Adrenal gland (tissue), 12 donors: ENCODE measurements around the gene LHFPL4. TPM values are rescaled to one million over a fixed set of nuclear protein-coding genes. Genes with fewer than 3 reads are reported as not detected.
A peak's percentile ranks its signal among the peaks of the same experiment; 100 is the strongest.

Experiments
- DNase-seq, 7 donors: peaks; one replicate each; pipeline ENCODE4 v3.0.0-alpha.2; 2019 to 2020
- H3K27ac ChIP-seq, 5 donors: fragments of 200-600 bp; sonication (generic) in 4 of 5; 1 replicate in 3 of 5; 2 replicates in 2 of 5; pipeline versions ENCODE4 v1.5.1 to v1.8.0; 2016 to 2020; ENCODE audit warnings: mild to moderate bottlenecking in 1 of 5
- H3K27me3 ChIP-seq: fragments of 200-600 bp; 2 replicates; pipeline ENCODE4 v1.8.0; 2021
- H3K36me3 ChIP-seq, 2 donors: fragments of 200-600 bp; replicated peaks in 1 of 2; 1 replicate in 1 of 2; 2 replicates in 1 of 2; pipeline versions ENCODE4 v1.5.1 to v1.8.0; 2018 to 2022
- H3K4me1 ChIP-seq, 2 donors: fragments of 200-600 bp; replicated peaks in 1 of 2; 1 replicate in 1 of 2; 2 replicates in 1 of 2; pipeline versions ENCODE4 v1.5.1 to v1.8.0; 2018 to 2021
- H3K4me3 ChIP-seq, 4 donors: fragments of 200-600 bp; sonication (generic) in 3 of 4; one replicate each; pipeline ENCODE4 v1.5.1; 2016 to 2018
- H3K9me3 ChIP-seq, 3 donors: fragments of 200-600 bp; sonication (generic) in 1 of 3; replicated peaks in 1 of 3; 1 replicate in 2 of 3; 2 replicates in 1 of 3; pipeline versions ENCODE4 v1.5.1 to v1.8.0; 2016 to 2021
- CTCF ChIP-seq, 6 experiments: fragments of 450-650 bp in 4 of 6; fragments of 200-600 bp in 2 of 6; sonication (generic) in 1 of 6; IDR thresholded peaks; 1 replicate in 5 of 6; 2 replicates in 1 of 6; pipeline versions ENCODE4 v1.5.1 to v1.8.0; 2016 to 2021; ENCODE audit warnings: antibody characterized with exemption in 6 of 6, mild to moderate bottlenecking in 2 of 6, moderate library complexity in 1 of 6
- POLR2A ChIP-seq, 2 donors: fragments of 450-650 bp; IDR thresholded peaks; one replicate each; pipeline ENCODE4 v1.6.1; 2017; ENCODE audit warnings: antibody characterized with exemption in 2 of 2, mild to moderate bottlenecking in 2 of 2, moderate library complexity in 1 of 2
- WGBS, 4 donors: extraction: QIAGEN DNeasy Blood & Tissue Kit in 2 of 4; methylation state at CpG; one replicate each; pipeline versions ENCODE4 v1.1.5 to v1.1.7; 2013 to 2017; 5-methylcytosine and 5-hydroxymethylcytosine counted together
- intact Hi-C, 2 donors: fragments of 100-400 bp; cut with DNase I; formaldehyde crosslinking; loops; one replicate each; pipeline versions ENCODE4 v1.14.1 to v1.15.0; 2022 to 2023
- polyA plus RNA-seq, 3 donors: library from polyadenylated mRNA; stranded (reverse); fragments of 200-250 nt in 2 of 3; fragments of 350-450 nt in 1 of 3; fragmentation: Illumina TruSeq in 1 of 3; extraction: RNeasy Lipid Tissue Mini Kit (QIAGEN cat#74804) in 1 of 3; gene quantifications; one replicate each; pipeline ENCODE4 v1.2.3, GENCODE V29; 2013 to 2014
- total RNA-seq, 9 donors: library from RNA; depleted of rRNA in 4 of 9; stranded (reverse); fragments of >200 nt in 4 of 9; fragments of 120-200 nt in 1 of 9; fragmentation: NEBNext Ultra II Directional in 1 of 9; extraction: Animal tissue kit (Norgen Biotek cat#: 25700) in 1 of 9; gene quantifications; one replicate each; pipeline versions ENCODE4 v1.1.0 to v1.2.4, GENCODE V29; 2013 to 2023
- donor health status: healthy with polysubstance abuse.
- donor health status: Bipolar disorder and iron deficiency.
- donor health status: DM: yes; HTN: yes; CAD: no.
- donor health status: DM: no; HTN: no; CAD: no.
- donor health status: DM: no; HTN: no; CAD: no.
- donor health status: DM: yes; HTN: yes; CAD: no.

The LHFPL4 gene
- total and polyA plus RNA-seq, 12 donors: 0.04 to 3.5 (median 0.99) TPM; not detected in 2

- intact Hi-C loops: no loop called here
- H3K27ac ChIP-seq: no peak overlapping the region
- peaks cover 0 to 82% of the 10 kb centered on the region in 2 donors for H3K36me3 ChIP-seq
Measured at GRCh38 chr3:9455596-9456131, 98.0 kb downstream of the LHFPL4 start.

GRCh38 chr3:9452417-9452816 lies 101.2 kb downstream of the LHFPL4 start:
- peak overlapping the region in 1 of 5 donors; percentile 3 for H3K27ac ChIP-seq
- no peak for DNase-seq

More at GRCh38 chr3:9455596-9456131, 98.0 kb downstream of the LHFPL4 start:
- H3K4me3 ChIP-seq: no peak overlapping the region
- H3K27me3 ChIP-seq: no peaks in the 10 kb centered on the region
- WGBS, 4 donors: 94 to 100% (median 100%) methylated on average over 1 of the region's 1 CpG
- no peaks in the 10 kb centered on the region for H3K9me3 ChIP-seq
- no peak for DNase-seq
- peaks cover 0 to 12% of the 10 kb centered on the region in 2 donors for H3K4me1 ChIP-seq
- TF ChIP-seq CTCF (IDR thresholded peaks at IDR 0.05) (no peak), POLR2A (IDR thresholded peaks at IDR 0.05) (no peak)

GRCh38 chr3:9450991-9451390 lies 102.6 kb downstream of the LHFPL4 start:
- intact Hi-C loops: no loop called here
- peak overlapping the region in 2 of 5 donors; percentile 3 to 29 for H3K27ac ChIP-seq
- H3K4me3 ChIP-seq: no peak overlapping the region
- H3K36me3 ChIP-seq: peaks cover 0 to 87% of the 10 kb centered on the region in 2 donors
- peaks cover 0 to 12% of the 10 kb centered on the region in 2 donors for H3K4me1 ChIP-seq
- DNase-seq: no peak
- H3K27me3 ChIP-seq: no peaks in the 10 kb centered on the region
- no peaks in the 10 kb centered on the region for H3K9me3 ChIP-seq
- TF ChIP-seq CTCF (IDR thresholded peaks at IDR 0.05) (no peak), POLR2A (IDR thresholded peaks at IDR 0.05) (no peak)
- WGBS, 4 donors: 88 to 92% (median 91%) methylated on average over 2 of the region's 2 CpGs

More at GRCh38 chr3:9452417-9452816, 101.2 kb downstream of the LHFPL4 start:
- Histone ChIP-seq H3K27me3 (no peaks in the 10 kb centered on the region), H3K36me3 (peaks cover 0 to 87% of the 10 kb centered on the region in 2 donors), H3K4me3 (no peak overlapping the region), H3K9me3 (no peaks in the 10 kb centered on the region), H3K4me1 (peaks cover 0 to 12% of the 10 kb centered on the region in 2 donors)
- WGBS, 4 donors: 63 to 81% (median 71%) methylated on average over 2 of the region's 2 CpGs
- intact Hi-C loops: no loop called here
- TF ChIP-seq CTCF (IDR thresholded peaks at IDR 0.05): no peak
- TF ChIP-seq POLR2A (IDR thresholded peaks at IDR 0.05): no peak

GRCh38 chr3:9450126-9450525 lies 103.5 kb downstream of the LHFPL4 start:
- WGBS, 4 donors: 97 to 100% (median 98%) methylated on average over 1 of the region's 1 CpG
- Histone ChIP-seq H3K4me3 (no peak overlapping the region), H3K36me3 (peaks cover 0 to 87% of the 10 kb centered on the region in 2 donors), H3K27ac (no peak overlapping the region), H3K27me3 (no peaks in the 10 kb centered on the region), H3K9me3 (no peaks in the 10 kb centered on the region), H3K4me1 (peaks cover 0 to 12% of the 10 kb centered on the region in 2 donors)
- no peak for TF ChIP-seq POLR2A (IDR thresholded peaks at IDR 0.05)
- TF ChIP-seq CTCF (IDR thresholded peaks at IDR 0.05): no peak
- DNase-seq: no peak
- intact Hi-C loops: no loop called here
